H9 (cell line): ENCODE measurements around the gene OVAAL. TPM values are rescaled to one million over a fixed set of nuclear protein-coding genes. Genes with fewer than 3 reads are reported as not detected.
"Not testable (repeated sequence)": the region's sequence is repeated elsewhere in the genome, so short reads cannot be mapped to it uniquely, and the experiment has no call there.

Experiments
- DNase-seq: peaks from one replicate; pipeline ENCODE4 v3.0.0-alpha.2; 2017
- H2AFZ ChIP-seq: one replicate; pipeline ENCODE4 v1.6.1; 2013; ENCODE audit warnings: mild to moderate bottlenecking, low read length, control low read depth, moderate library complexity
- H2AK5ac ChIP-seq: 2 replicates; pipeline ENCODE4 v1.6.1; 2013; ENCODE audit warnings: low read length, control low read depth, mixed read lengths; ENCODE audit not compliant: insufficient read length
- H2BK120ac ChIP-seq: one replicate; pipeline ENCODE4 v1.6.1; 2013; ENCODE audit warnings: low read depth, mild to moderate bottlenecking, low read length, control low read depth, inconsistent platforms; ENCODE audit not compliant: poor library complexity, severe bottlenecking
- H2BK12ac ChIP-seq: 2 replicates; pipeline ENCODE4 v1.6.1; 2013; ENCODE audit warnings: low read length, control low read depth, mixed read lengths, low read depth; ENCODE audit not compliant: insufficient read length
- H2BK15ac ChIP-seq: 2 replicates; pipeline ENCODE4 v1.6.1; 2013; ENCODE audit warnings: low read depth, low read length, control low read depth
- H2BK20ac ChIP-seq: one replicate; pipeline ENCODE4 v1.6.1; 2013; ENCODE audit warnings: low read depth, mild to moderate bottlenecking, low read length, control low read depth, inconsistent platforms; ENCODE audit not compliant: poor library complexity, severe bottlenecking
- H2BK5ac ChIP-seq: 2 replicates; pipeline ENCODE4 v1.6.1; 2013; ENCODE audit warnings: low read length, control low read depth, mixed read lengths; ENCODE audit not compliant: insufficient read length
- H3K14ac ChIP-seq: 2 replicates; pipeline ENCODE4 v1.6.1; 2013; ENCODE audit warnings: low read length, control low read depth; ENCODE audit not compliant: insufficient read depth
- H3K18ac ChIP-seq: 2 replicates; pipeline ENCODE4 v1.6.1; 2013; ENCODE audit warnings: low read depth, mild to moderate bottlenecking, mixed read lengths, low read length, control low read depth; ENCODE audit not compliant: insufficient read length
- H3K23ac ChIP-seq: 2 replicates; pipeline ENCODE4 v1.6.1; 2013; ENCODE audit warnings: low read length, control low read depth, mixed read lengths, low read depth; ENCODE audit not compliant: insufficient read length
- H3K23me2 ChIP-seq: 2 replicates; pipeline ENCODE4 v1.6.1; 2013; ENCODE audit warnings: low read depth, mild to moderate bottlenecking, mixed read lengths, low read length, control low read depth; ENCODE audit not compliant: insufficient read length, poor library complexity, severe bottlenecking
- H3K27ac ChIP-seq: 2 replicates; pipeline ENCODE4 v1.5.1; 2013; ENCODE audit warnings: low read length, control low read depth, mixed read lengths, low read depth; ENCODE audit not compliant: insufficient read length
- H3K27me3 ChIP-seq: 2 replicates; pipeline ENCODE4 v1.6.1; 2013; ENCODE audit warnings: low read length, control low read depth, inconsistent platforms; ENCODE audit not compliant: insufficient read depth
- H3K4ac ChIP-seq: 2 replicates; pipeline ENCODE4 v1.6.1; 2013; ENCODE audit warnings: low read depth, mild to moderate bottlenecking, control low read depth, inconsistent platforms, low read length, moderate library complexity
- H3K4me1 ChIP-seq: 2 replicates; pipeline ENCODE4 v1.6.1; 2013; ENCODE audit warnings: low read length, control low read depth, inconsistent platforms; ENCODE audit not compliant: insufficient read depth
- H3K4me2 ChIP-seq: 2 replicates; pipeline ENCODE4 v1.6.1; 2013; ENCODE audit warnings: low read length, control low read depth, mixed read lengths; ENCODE audit not compliant: insufficient read length, insufficient read depth
- H3K56ac ChIP-seq: 2 replicates; pipeline ENCODE4 v1.6.1; 2013; ENCODE audit warnings: low read depth, mild to moderate bottlenecking, mixed read lengths, low read length, control low read depth; ENCODE audit not compliant: insufficient read length
- H3K79me1 ChIP-seq: 2 replicates; pipeline ENCODE4 v1.6.1; 2013; ENCODE audit warnings: low read depth, mild to moderate bottlenecking, moderate library complexity, low read length, control low read depth, inconsistent platforms; ENCODE audit not compliant: insufficient read depth, poor library complexity, severe bottlenecking
- H3K79me2 ChIP-seq: 2 replicates; pipeline ENCODE4 v1.6.1; 2013; ENCODE audit warnings: low read length, control low read depth, inconsistent platforms; ENCODE audit not compliant: insufficient read depth
- H3K9ac ChIP-seq: 2 replicates; pipeline ENCODE4 v1.6.1; 2013; ENCODE audit warnings: low read length, control low read depth, mixed read lengths; ENCODE audit not compliant: insufficient read length; ENCODE audit errors: extremely low read depth
- H3K9me3 ChIP-seq: one replicate; pipeline ENCODE4 v1.6.1; 2013; ENCODE audit warnings: low read depth, low read length, inconsistent platforms; ENCODE audit not compliant: control insufficient read depth
- H3T11ph ChIP-seq: one replicate; pipeline ENCODE4 v1.6.1; 2013; ENCODE audit warnings: mild to moderate bottlenecking, low read length, control low read depth, inconsistent platforms
- H4K20me1 ChIP-seq: one replicate; pipeline ENCODE4 v1.6.1; 2013; ENCODE audit not compliant: control insufficient read depth, insufficient read length, insufficient read depth
- H4K5ac ChIP-seq: 2 replicates; pipeline ENCODE4 v1.6.1; 2013; ENCODE audit warnings: low read depth, mild to moderate bottlenecking, mixed read lengths, low read length, control low read depth; ENCODE audit not compliant: insufficient read length
- H4K8ac ChIP-seq: replicated peaks from 2 replicates; pipeline ENCODE4 v1.6.1; 2013; ENCODE audit warnings: low read length, control low read depth, mixed read lengths, low read depth; ENCODE audit not compliant: insufficient read length
- H4K91ac ChIP-seq: 2 replicates; pipeline ENCODE4 v1.6.1; 2013; ENCODE audit warnings: low read depth, mild to moderate bottlenecking, moderate library complexity, mixed read lengths, low read length, control low read depth; ENCODE audit not compliant: insufficient read length
- H3K27ac Mint-ChIP-seq, 3 experiments: 2 replicates in 2 of 3; 3 replicates in 1 of 3; pipeline ENCODE4 v1.8.0; 2020 to 2021; ENCODE audit warnings: mixed read lengths in 3 of 3, mild to moderate bottlenecking in 1 of 3, moderate library complexity in 1 of 3
- H3K27me3 Mint-ChIP-seq: 2 replicates; pipeline ENCODE4 v1.8.0; 2021; ENCODE audit warnings: low read depth, mild to moderate bottlenecking, moderate library complexity, mixed read lengths
- H3K36me3 Mint-ChIP-seq, 3 experiments: 2 replicates in 2 of 3; 3 replicates in 1 of 3; pipeline ENCODE4 v1.8.0; 2020 to 2021; ENCODE audit warnings: low read depth in 3 of 3, mixed read lengths in 3 of 3; ENCODE audit not compliant: insufficient read depth in 1 of 3
- H3K4me1 Mint-ChIP-seq, 2 experiments: 2 replicates each; pipeline ENCODE4 v1.8.0; 2020; ENCODE audit warnings: mixed read lengths in 2 of 2
- H3K4me3 Mint-ChIP-seq, 2 experiments: 2 replicates in 1 of 2; 3 replicates in 1 of 2; pipeline ENCODE4 v1.8.0; 2020 to 2021; ENCODE audit warnings: mild to moderate bottlenecking in 2 of 2, mixed read lengths in 2 of 2, moderate library complexity in 1 of 2
- H3K9me3 Mint-ChIP-seq, 2 experiments: 2 replicates in 1 of 2; 3 replicates in 1 of 2; pipeline ENCODE4 v1.8.0; 2020; ENCODE audit warnings: mild to moderate bottlenecking in 2 of 2, mixed read lengths in 2 of 2, moderate library complexity in 1 of 2
- CTCF ChIP-seq: fragments of 200-600 bp; sonication (generic); conservative IDR thresholded peaks from 3 replicates; pipeline ENCODE4 v1.8.0; 2021; ENCODE audit warnings: antibody characterized with exemption, mild to moderate bottlenecking
- WGBS: extraction: QIAGEN DNeasy Blood & Tissue Kit; methylation state at CpG from one replicate; pipeline ENCODE4 v1.1.7; 2013; ENCODE audit warnings: missing lambda C conversion rate, low lambda C conversion rate, mixed read lengths; ENCODE audit not compliant: insufficient read length; ENCODE audit errors: extremely low coverage; 5-methylcytosine and 5-hydroxymethylcytosine counted together
- total RNA-seq: library from RNA; stranded (reverse); gene quantifications from 2 replicates; pipeline ENCODE4 v1.2.1, GENCODE V29; 2021

OVAAL gene
- total RNA-seq, 1 experiment from 2014 or later: not detected

DNA sequence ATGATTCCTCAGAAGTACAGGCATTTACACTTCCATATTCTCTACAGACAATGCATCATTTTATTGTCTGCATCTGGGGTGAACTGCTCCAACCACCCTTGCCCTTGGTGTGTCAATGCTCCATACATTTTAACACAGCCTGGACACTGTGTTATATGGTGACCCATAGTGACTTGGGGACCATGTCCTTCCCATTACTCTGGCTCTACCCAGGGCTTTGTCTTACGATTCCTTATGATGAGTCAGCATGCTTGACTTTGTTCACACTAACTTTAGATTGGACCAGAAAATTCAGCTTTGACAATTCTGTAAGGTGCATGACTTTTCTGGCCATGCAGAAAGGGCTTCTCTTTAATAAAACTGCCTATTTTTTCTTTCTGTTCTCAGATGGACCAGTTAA is 6.8 kb upstream of the OVAAL start:
- Histone ChIP-seq H3K79me1 (no peaks in the 10 kb centered on the region), H2BK120ac (no peak overlapping the region), H4K5ac (no peak overlapping the region), H3K4ac (no peak overlapping the region), H4K91ac (no peak overlapping the region), H2BK5ac (no peak overlapping the region), H3K4me1 (no peaks in the 10 kb centered on the region; the same call in 1 of the 2 replicates), H3K9me3 (no peaks in the 10 kb centered on the region), H2BK12ac (no peak overlapping the region), H3K18ac (no peak overlapping the region), H2AK5ac (no peak overlapping the region), H3K23ac (no peak overlapping the region), H2AFZ (no peak overlapping the region), H4K20me1 (no peaks in the 10 kb centered on the region), H4K8ac (no peak overlapping the region), H3K23me2 (no peaks in the 10 kb centered on the region), H3T11ph (no peak overlapping the region), H3K14ac (no peak overlapping the region), H2BK15ac (no peak overlapping the region), H3K27ac (no peak overlapping the region), H3K9ac (no peak overlapping the region), H2BK20ac (no peak overlapping the region), H3K27me3 (no peaks in the 10 kb centered on the region), H3K56ac (no peak overlapping the region), H3K79me2 (no peaks in the 10 kb centered on the region), H3K4me2 (no peak overlapping the region)
- Mint-ChIP-seq H3K4me1 (peaks cover 1 to 5% of the 10 kb centered on the region in 2 experiments; a peak in 3 of 4 replicates), H3K9me3 (no peaks in the 10 kb centered on the region), H3K27ac (no peak overlapping the region), H3K36me3 (no peaks in the 10 kb centered on the region), H3K4me3 (no peak overlapping the region), H3K27me3 (no peaks in the 10 kb centered on the region)
- no CpG with 5 or more reads among the region's 1 CpG for WGBS
- no peak for TF ChIP-seq CTCF
- no peak for DNase-seq

GRCh38 chr1:180553046-180553445 is 5.7 kb upstream of the OVAAL start:
- not testable (repeated sequence) for H4K8ac ChIP-seq

More at GRCh38 chr1:180553046-180553445, 5.7 kb upstream of the OVAAL start:
- not testable (repeated sequence) for H3K36me3 Mint-ChIP-seq, H3K4ac ChIP-seq, H2BK12ac ChIP-seq, H3K14ac ChIP-seq, H3K56ac ChIP-seq, H3K27ac ChIP-seq, H2AK5ac ChIP-seq, H2BK120ac ChIP-seq, H3K4me1 ChIP-seq, H3K4me1 Mint-ChIP-seq, H2AFZ ChIP-seq, H3K27me3 Mint-ChIP-seq, H4K91ac ChIP-seq, H3K79me2 ChIP-seq, H3K79me1 ChIP-seq, DNase-seq, H3K9me3 ChIP-seq, H3K27me3 ChIP-seq, H4K5ac ChIP-seq, H2BK5ac ChIP-seq, H3K23me2 ChIP-seq, H3K9ac ChIP-seq, H3K18ac ChIP-seq, H3K27ac Mint-ChIP-seq, H3K4me2 ChIP-seq, H3K4me3 Mint-ChIP-seq, H3T11ph ChIP-seq, H2BK15ac ChIP-seq, H3K9me3 Mint-ChIP-seq, H2BK20ac ChIP-seq, H3K23ac ChIP-seq, H4K20me1 ChIP-seq
- WGBS: no CpG with 5 or more reads among the region's 2 CpGs
